DOHH2 (cell line): Measurements from ENCODE around the gene ZNF341.

Experiments
- H3F3A ChIP-seq: fragments of 200-600 bp; sonication (generic), shearing (Covaris generic); 2 replicates; pipeline ENCODE4 v1.6.0; 2016; ENCODE audit warnings: antibody characterized with exemption, mild to moderate bottlenecking; ENCODE audit not compliant: control insufficient read depth, insufficient read depth
- H3K27ac ChIP-seq: fragments of 200-600 bp; sonication (generic); 2 replicates; pipeline ENCODE4 v1.5.1; 2014; ENCODE audit warnings: low read depth, mild to moderate bottlenecking, low read length, moderate library complexity
- H3K27me3 ChIP-seq: fragments of 200-600 bp; sonication (generic); 2 replicates; pipeline ENCODE4 v1.6.1; 2014; ENCODE audit warnings: mild to moderate bottlenecking, low read length, mixed read lengths; ENCODE audit not compliant: control insufficient read depth
- H3K36me3 ChIP-seq: fragments of 200-600 bp; sonication (generic); 2 replicates; pipeline ENCODE4 v1.6.1; 2014; ENCODE audit warnings: mild to moderate bottlenecking, low read length, moderate library complexity, mixed read lengths; ENCODE audit not compliant: control insufficient read depth
- H3K4me1 ChIP-seq: fragments of 200-600 bp; sonication (generic); 2 replicates; pipeline ENCODE4 v1.6.1; 2014; ENCODE audit warnings: mild to moderate bottlenecking, low read length, mixed read lengths; ENCODE audit not compliant: control insufficient read depth
- H3K4me2 ChIP-seq: fragments of 200-600 bp; sonication (generic); 2 replicates; pipeline ENCODE4 v1.6.0; 2014; ENCODE audit warnings: mild to moderate bottlenecking, low read length, moderate library complexity
- H3K4me3 ChIP-seq: fragments of 200-600 bp; sonication (generic); 2 replicates; pipeline ENCODE4 v1.5.1; 2014; ENCODE audit warnings: mild to moderate bottlenecking, low read length, mixed read lengths
- H3K79me2 ChIP-seq: fragments of 200-600 bp; sonication (generic); 2 replicates; pipeline ENCODE4 v1.6.1; 2014; ENCODE audit warnings: mild to moderate bottlenecking, low read length, mixed read lengths; ENCODE audit not compliant: control insufficient read depth
- H3K9me2 ChIP-seq: fragments of 200-600 bp; sonication (generic); replicated peaks from 2 replicates; pipeline ENCODE4 v1.6.1; 2014; ENCODE audit warnings: mild to moderate bottlenecking, low read length, mixed read lengths; ENCODE audit not compliant: control insufficient read depth
- H3K9me3 ChIP-seq: fragments of 200-600 bp; sonication (generic); 2 replicates; pipeline ENCODE4 v1.6.1; 2014; ENCODE audit warnings: antibody characterized with exemption, low read length, mixed read lengths; ENCODE audit not compliant: control insufficient read depth, insufficient read depth
- H4K20me1 ChIP-seq: fragments of 200-600 bp; sonication (generic); 2 replicates; pipeline ENCODE4 v1.6.0; 2014; ENCODE audit warnings: low read depth, mild to moderate bottlenecking, antibody characterized with exemption, low read length, moderate library complexity; ENCODE audit not compliant: control insufficient read depth, insufficient read depth
- EZH2phosphoT487 ChIP-seq: fragments of 200-600 bp; sonication (generic); IDR thresholded peaks from 2 replicates; pipeline ENCODE4 v1.6.1; 2017; ENCODE audit warnings: borderline replicate concordance, mild to moderate bottlenecking, antibody characterized with exemption, low read length, moderate library complexity, mixed read lengths
- TF ChIP-seq, protein P1 (sequence below): fragments of 200-600 bp; sonication (generic); IDR thresholded peaks from one replicate; pipeline ENCODE4 v1.5.1; 2014; ENCODE audit warnings: antibody characterized with exemption, mild to moderate bottlenecking, low read depth, low read length; ENCODE audit not compliant: poor library complexity, severe bottlenecking

The ZNF341 gene

DNA sequence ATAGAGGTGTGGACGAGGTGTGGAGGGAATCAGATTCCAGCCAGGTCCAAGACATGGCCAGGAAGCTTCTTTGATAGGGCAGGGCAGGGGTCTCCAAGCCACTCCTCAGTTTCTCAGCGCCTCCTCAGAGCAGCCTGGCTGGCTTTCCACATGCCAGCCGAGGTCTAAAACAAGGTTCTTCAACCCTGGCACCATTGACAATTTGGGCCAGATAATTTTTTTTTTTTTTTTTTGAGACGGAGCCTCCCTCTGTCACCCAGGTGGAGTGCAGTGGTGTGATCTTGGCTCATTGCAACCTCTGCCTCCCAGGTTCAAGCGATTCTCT, 58.0 kb downstream of the ZNF341 start:
- Histone ChIP-seq H3K79me2 (no peaks in the 10 kb centered on the region), H3K4me1 (no peaks in the 10 kb centered on the region), H3K27ac (no peak overlapping the region), H3K36me3 (no peaks in the 10 kb centered on the region), H3K4me2 (no peak overlapping the region), H4K20me1 (no peaks in the 10 kb centered on the region), H3K27me3 (no peaks in the 10 kb centered on the region), H3K9me3 (no peaks in the 10 kb centered on the region), H3F3A (no peaks in the 10 kb centered on the region), H3K4me3 (no peak overlapping the region), H3K9me2 (no peaks in the 10 kb centered on the region)
- TF ChIP-seq, protein P1, sequence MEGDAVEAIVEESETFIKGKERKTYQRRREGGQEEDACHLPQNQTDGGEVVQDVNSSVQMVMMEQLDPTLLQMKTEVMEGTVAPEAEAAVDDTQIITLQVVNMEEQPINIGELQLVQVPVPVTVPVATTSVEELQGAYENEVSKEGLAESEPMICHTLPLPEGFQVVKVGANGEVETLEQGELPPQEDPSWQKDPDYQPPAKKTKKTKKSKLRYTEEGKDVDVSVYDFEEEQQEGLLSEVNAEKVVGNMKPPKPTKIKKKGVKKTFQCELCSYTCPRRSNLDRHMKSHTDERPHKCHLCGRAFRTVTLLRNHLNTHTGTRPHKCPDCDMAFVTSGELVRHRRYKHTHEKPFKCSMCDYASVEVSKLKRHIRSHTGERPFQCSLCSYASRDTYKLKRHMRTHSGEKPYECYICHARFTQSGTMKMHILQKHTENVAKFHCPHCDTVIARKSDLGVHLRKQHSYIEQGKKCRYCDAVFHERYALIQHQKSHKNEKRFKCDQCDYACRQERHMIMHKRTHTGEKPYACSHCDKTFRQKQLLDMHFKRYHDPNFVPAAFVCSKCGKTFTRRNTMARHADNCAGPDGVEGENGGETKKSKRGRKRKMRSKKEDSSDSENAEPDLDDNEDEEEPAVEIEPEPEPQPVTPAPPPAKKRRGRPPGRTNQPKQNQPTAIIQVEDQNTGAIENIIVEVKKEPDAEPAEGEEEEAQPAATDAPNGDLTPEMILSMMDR = no peak

DNA sequence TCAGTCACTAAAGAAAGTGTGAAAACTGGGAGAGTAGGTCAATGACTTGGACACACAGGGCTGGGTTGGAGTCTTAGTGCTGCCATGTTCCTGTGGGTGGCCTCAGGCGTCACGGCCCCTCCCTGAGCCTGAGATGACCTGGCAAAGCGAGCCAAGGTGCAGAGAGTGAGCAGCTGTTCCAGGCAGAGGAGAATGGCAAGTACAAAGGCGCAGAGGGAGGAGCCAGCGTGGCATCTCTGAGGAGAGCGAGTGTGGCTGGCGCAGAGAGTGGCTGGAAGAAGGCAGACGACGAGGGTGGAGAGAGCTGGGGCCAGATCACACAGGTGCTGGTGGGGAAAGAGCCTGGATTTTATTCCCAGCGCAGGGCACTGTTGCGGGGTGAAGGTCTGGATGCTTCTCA, 58.8 kb downstream of the ZNF341 start:
- H3K4me1 ChIP-seq = no peaks in the 10 kb centered on the region
- H3K79me2 ChIP-seq = no peaks in the 10 kb centered on the region
- no peak overlapping the region for H3K4me3 ChIP-seq
- H3K27me3 ChIP-seq = no peaks in the 10 kb centered on the region
- no peaks in the 10 kb centered on the region for H4K20me1 ChIP-seq
- no peaks in the 10 kb centered on the region for H3K9me3 ChIP-seq
- no peaks in the 10 kb centered on the region for H3K36me3 ChIP-seq
- no peak overlapping the region for H3K4me2 ChIP-seq
- TF ChIP-seq EZH2phosphoT487 = no peak
- TF ChIP-seq, protein P1 = no peak
- no peak overlapping the region for H3K27ac ChIP-seq
- no peaks in the 10 kb centered on the region for H3F3A ChIP-seq
- H3K9me2 ChIP-seq = no peaks in the 10 kb centered on the region

DNA sequence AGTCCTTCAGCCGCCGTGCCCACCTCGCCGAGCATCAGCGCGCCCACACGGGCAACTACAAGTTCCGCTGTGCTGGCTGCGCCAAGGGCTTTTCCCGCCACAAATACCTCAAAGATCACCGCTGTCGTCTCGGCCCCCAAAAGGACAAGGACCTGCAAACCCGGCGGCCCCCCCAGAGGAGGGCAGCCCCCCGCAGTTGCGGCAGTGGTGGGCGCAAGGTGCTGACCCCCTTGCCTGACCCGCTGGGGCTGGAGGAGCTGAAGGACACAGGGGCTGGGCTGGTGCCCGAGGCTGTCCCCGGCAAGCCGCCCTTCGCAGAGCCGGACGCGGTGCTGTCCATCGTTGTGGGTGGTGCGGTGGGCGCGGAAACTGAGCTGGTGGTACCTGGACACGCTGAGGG, 59.2 kb downstream of the ZNF341 start:
- TF ChIP-seq, protein P1 = no peak
- TF ChIP-seq EZH2phosphoT487 = no peak
- no peak overlapping the region for H3K4me2 ChIP-seq
- no peaks in the 10 kb centered on the region for H3K9me2 ChIP-seq
- no peaks in the 10 kb centered on the region for H3K4me1 ChIP-seq
- no peak overlapping the region for H3K4me3 ChIP-seq
- no peaks in the 10 kb centered on the region for H3K79me2 ChIP-seq
- H3K27me3 ChIP-seq = no peaks in the 10 kb centered on the region
- no peaks in the 10 kb centered on the region for H4K20me1 ChIP-seq
- no peak overlapping the region for H3K27ac ChIP-seq
- no peaks in the 10 kb centered on the region for H3K36me3 ChIP-seq
- no peaks in the 10 kb centered on the region for H3K9me3 ChIP-seq
- H3F3A ChIP-seq = no peaks in the 10 kb centered on the region

DNA sequence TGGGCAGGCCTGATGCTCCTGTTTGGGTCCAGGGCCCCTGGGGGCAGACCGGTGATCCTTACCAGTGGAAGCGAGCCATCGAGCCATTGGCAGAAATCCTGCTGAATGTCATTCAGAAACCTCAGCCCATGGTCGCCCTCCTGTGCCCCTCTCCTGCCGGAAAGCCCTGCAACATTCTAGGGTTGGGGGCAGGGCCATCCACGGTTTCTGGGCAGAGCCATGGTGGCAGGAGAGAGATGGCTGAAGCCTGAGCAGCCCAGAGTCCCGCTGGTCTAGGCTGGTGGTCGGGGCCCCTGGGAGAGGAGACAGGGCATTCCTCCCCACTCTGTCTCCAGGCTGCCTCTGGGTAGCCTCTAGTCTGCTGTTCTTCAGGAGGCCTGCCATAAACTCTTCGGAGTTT, 59.7 kb downstream of the ZNF341 start:
- Histone ChIP-seq H3K4me1 (no peaks in the 10 kb centered on the region), H3K9me2 (no peaks in the 10 kb centered on the region), H4K20me1 (no peaks in the 10 kb centered on the region), H3F3A (no peaks in the 10 kb centered on the region), H3K27me3 (no peaks in the 10 kb centered on the region), H3K27ac (no peak overlapping the region), H3K36me3 (no peaks in the 10 kb centered on the region), H3K79me2 (no peaks in the 10 kb centered on the region), H3K4me2 (no peak overlapping the region), H3K9me3 (no peaks in the 10 kb centered on the region), H3K4me3 (no peak overlapping the region)
- TF ChIP-seq, protein P1 = no peak
- no peak for TF ChIP-seq EZH2phosphoT487
